Ovary (tissue), 9 donors: Measurements from ENCODE around the gene POLD2. TPM values are rescaled to one million over a fixed set of nuclear protein-coding genes. Genes with fewer than 3 reads are reported as not detected.
A peak's percentile ranks its signal among the peaks of the same experiment; 100 is the strongest.

Experiments
- DNase-seq, 5 donors: peaks; one replicate each; pipeline ENCODE4 v3.0.0-alpha.2; 2019 to 2020
- H3K27ac ChIP-seq, 2 donors: fragments of 200-600 bp; one replicate each; pipeline versions ENCODE4 v1.5.1 to v1.8.0; 2019 to 2022
- H3K27me3 ChIP-seq: fragments of 200-600 bp; one replicate; pipeline ENCODE4 v1.8.0; 2022
- H3K36me3 ChIP-seq: fragments of 200-600 bp; sonication (generic); one replicate; pipeline ENCODE4 v1.5.1; 2019
- H3K4me1 ChIP-seq: one replicate; pipeline ENCODE4 v1.8.1; 2013; ENCODE audit warnings: mild to moderate bottlenecking, moderate library complexity; ENCODE audit not compliant: insufficient read depth
- H3K4me3 ChIP-seq: fragments of 200-600 bp; sonication (generic); one replicate; pipeline ENCODE4 v1.5.1; 2017
- H3K9me3 ChIP-seq, 2 donors: fragments of 200-600 bp in 1 of 2; sonication (generic) in 1 of 2; one replicate each; pipeline versions ENCODE4 v1.5.1 to v1.8.1; 2013 to 2019; ENCODE audit warnings: mild to moderate bottlenecking in 1 of 2, moderate library complexity in 1 of 2
- EP300 ChIP-seq: sonication (generic); formaldehyde crosslinking; IDR thresholded peaks from one replicate; pipeline ENCODE4 v1.6.1; 2017; ENCODE audit warnings: antibody characterized with exemption
- POLR2A ChIP-seq: fragments of 450-650 bp; IDR thresholded peaks from one replicate; pipeline ENCODE4 v1.6.1; 2017; ENCODE audit warnings: antibody characterized with exemption, mild to moderate bottlenecking, moderate library complexity
- WGBS, 3 donors: extraction: QIAGEN DNeasy Blood & Tissue Kit in 1 of 3; methylation state at CpG; one replicate each; pipeline versions ENCODE4 v1.1.5 to v1.1.7; 2013 to 2017; 5-methylcytosine and 5-hydroxymethylcytosine counted together
- intact Hi-C, 4 donors: fragments of 100-400 bp; cut with DNase I; formaldehyde crosslinking; loops; one replicate each; pipeline versions ENCODE4 v1.11.0 to v1.15.1; 2022 to 2023
- polyA plus RNA-seq, 2 donors: library from polyadenylated mRNA; stranded (reverse); fragments of 200-250 nt in 1 of 2; fragments of 350-450 nt in 1 of 2; fragmentation: Illumina TruSeq in 1 of 2; extraction: RNeasy Lipid Tissue Mini Kit (QIAGEN cat#74804) in 1 of 2; gene quantifications; one replicate each; pipeline ENCODE4 v1.2.3, GENCODE V29; 2013 to 2014
- total RNA-seq, 7 donors: library from RNA; depleted of rRNA in 2 of 7; stranded (reverse); fragments of >200 nt in 2 of 7; fragmentation: NEBNext Ultra II Directional in 3 of 7; extraction: Animal tissue kit (Norgen Biotek cat#: 25700) in 3 of 7; gene quantifications; one replicate each; pipeline versions ENCODE4 v1.1.0 to v1.2.4, GENCODE V29; 2016 to 2023
- TF ChIP-seq, protein P1 (sequence below), 3 donors: fragments of 450-650 bp in 2 of 3; fragments of 200-600 bp in 1 of 3; IDR thresholded peaks; one replicate each; pipeline versions ENCODE4 v1.5.1 to v1.8.0; 2016 to 2022; ENCODE audit warnings: antibody characterized with exemption in 3 of 3, mild to moderate bottlenecking in 1 of 3
- donor health status: DM: no; HTN: no; CAD: no; lungs with moderate emphysema.
- donor health status: DM: no; HTN: no; CAD: no.
- donor health status: Bipolar disorder and iron deficiency.
- donor health status: DM: yes; HTN: yes; CAD: no.
- donor health status: DM: no; HTN: no; CAD: no.
- donor health status: DM: yes; HTN: yes; CAD: no.

The POLD2 gene
- total and polyA plus RNA-seq, 9 donors = 35.3 to 118 (median 73.5) TPM

- H3K4me3 ChIP-seq = no peak overlapping the region
- intact Hi-C loops = no loop called here
- no peaks in the 10 kb centered on the region for H3K36me3 ChIP-seq
- TF ChIP-seq EP300 (no peak), POLR2A (no peak)
- TF ChIP-seq, protein P1, sequence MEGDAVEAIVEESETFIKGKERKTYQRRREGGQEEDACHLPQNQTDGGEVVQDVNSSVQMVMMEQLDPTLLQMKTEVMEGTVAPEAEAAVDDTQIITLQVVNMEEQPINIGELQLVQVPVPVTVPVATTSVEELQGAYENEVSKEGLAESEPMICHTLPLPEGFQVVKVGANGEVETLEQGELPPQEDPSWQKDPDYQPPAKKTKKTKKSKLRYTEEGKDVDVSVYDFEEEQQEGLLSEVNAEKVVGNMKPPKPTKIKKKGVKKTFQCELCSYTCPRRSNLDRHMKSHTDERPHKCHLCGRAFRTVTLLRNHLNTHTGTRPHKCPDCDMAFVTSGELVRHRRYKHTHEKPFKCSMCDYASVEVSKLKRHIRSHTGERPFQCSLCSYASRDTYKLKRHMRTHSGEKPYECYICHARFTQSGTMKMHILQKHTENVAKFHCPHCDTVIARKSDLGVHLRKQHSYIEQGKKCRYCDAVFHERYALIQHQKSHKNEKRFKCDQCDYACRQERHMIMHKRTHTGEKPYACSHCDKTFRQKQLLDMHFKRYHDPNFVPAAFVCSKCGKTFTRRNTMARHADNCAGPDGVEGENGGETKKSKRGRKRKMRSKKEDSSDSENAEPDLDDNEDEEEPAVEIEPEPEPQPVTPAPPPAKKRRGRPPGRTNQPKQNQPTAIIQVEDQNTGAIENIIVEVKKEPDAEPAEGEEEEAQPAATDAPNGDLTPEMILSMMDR (IDR thresholded peaks at IDR 0.05) = no peak
- WGBS, 3 donors = 60 to 73% (median 68%) methylated on average over 41 of the region's 41 CpGs
- DNase-seq = peak in 1 of 5 donors; percentile 59
- H3K9me3 ChIP-seq = no peaks in the 10 kb centered on the region
- H3K27ac ChIP-seq = no peak overlapping the region
- no peaks in the 10 kb centered on the region for H3K27me3 ChIP-seq
- peaks cover 3% of the 10 kb centered on the region for H3K4me1 ChIP-seq
Observed at GRCh38 chr7:44112231-44112996, 10.9 kb downstream of the POLD2 start.

DNA sequence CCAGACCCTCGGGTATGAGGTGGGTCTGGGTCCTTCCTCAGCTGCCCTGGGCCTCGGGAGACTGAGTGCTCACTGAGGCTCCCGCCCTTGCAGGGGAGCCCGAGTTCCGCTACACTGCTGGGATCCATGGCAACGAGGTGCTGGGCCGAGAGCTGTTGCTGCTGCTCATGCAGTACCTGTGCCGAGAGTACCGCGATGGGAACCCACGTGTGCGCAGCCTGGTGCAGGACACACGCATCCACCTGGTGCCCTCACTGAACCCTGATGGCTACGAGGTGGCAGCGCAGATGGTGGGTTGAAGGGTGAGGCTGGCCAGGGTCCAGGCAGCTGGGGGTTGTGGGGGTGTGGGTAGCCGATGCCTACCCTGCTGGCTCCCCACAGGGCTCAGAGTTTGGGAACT is 11.6 kb downstream of the POLD2 start:
- Histone ChIP-seq H3K4me1 (peaks cover 5% of the 10 kb centered on the region), H3K27ac (no peak overlapping the region), H3K4me3 (no peak overlapping the region), H3K36me3 (no peaks in the 10 kb centered on the region), H3K27me3 (no peaks in the 10 kb centered on the region), H3K9me3 (no peaks in the 10 kb centered on the region)
- WGBS, 3 donors = 74 to 87% (median 76%) methylated on average over 7 to 16 of the region's 16 CpGs
- TF ChIP-seq POLR2A (no peak), EP300 (no peak)
- TF ChIP-seq, protein P1 (IDR thresholded peaks at IDR 0.05) = no peak
- intact Hi-C loops = no loop called here
- DNase-seq = no peak

DNA sequence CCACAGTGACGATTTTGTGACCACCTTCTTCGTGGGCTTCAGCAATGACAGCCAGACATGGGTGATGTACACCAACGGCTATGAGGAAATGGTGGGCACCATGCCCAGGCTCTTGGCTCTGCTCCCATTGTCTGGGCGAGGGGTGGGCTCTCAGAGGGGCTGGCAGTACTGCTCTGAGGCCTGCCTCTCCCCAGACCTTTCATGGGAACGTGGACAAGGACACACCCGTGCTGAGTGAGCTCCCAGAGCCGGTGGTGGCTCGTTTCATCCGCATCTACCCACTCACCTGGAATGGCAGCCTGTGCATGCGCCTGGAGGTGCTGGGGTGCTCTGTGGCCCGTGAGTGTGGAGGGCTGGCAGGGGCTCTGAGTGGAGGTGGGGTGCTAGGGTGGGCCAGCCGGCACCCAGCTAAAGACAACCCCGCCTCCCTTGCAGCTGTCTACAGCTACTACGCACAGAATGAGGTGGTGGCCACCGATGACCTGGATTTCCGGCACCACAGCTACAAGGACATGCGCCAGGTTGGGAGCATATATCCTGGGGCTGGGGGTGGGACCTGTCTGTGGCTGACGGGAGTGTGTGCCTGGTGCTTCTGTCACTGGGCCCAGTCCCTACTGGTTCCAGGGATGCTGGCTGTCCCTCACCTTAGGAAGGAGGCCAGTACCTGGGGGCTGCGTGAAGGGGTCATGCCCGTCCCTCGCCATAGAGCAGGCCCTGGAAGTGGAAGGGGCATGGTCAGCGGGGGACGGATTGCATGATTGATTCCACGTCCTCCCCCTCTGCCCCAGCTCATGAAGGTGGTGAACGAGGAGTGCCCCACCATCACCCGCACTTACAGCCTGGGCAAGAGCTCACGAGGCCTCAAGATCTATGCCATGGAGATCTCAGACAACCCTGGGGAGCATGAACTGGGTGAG is 12.4 kb downstream of the POLD2 start:
- DNase-seq = peak in 1 of 5 donors; percentile 50
- Histone ChIP-seq H3K9me3 (no peaks in the 10 kb centered on the region), H3K36me3 (no peaks in the 10 kb centered on the region), H3K4me3 (no peak overlapping the region), H3K27me3 (no peaks in the 10 kb centered on the region), H3K27ac (no peak overlapping the region), H3K4me1 (peaks cover 12% of the 10 kb centered on the region)
- intact Hi-C loops = no loop called here
- TF ChIP-seq EP300 (no peak), POLR2A (no peak)
- 69 to 76% (median 70%) methylated on average over 26 to 27 of the region's 27 CpGs for WGBS, 3 donors

DNA sequence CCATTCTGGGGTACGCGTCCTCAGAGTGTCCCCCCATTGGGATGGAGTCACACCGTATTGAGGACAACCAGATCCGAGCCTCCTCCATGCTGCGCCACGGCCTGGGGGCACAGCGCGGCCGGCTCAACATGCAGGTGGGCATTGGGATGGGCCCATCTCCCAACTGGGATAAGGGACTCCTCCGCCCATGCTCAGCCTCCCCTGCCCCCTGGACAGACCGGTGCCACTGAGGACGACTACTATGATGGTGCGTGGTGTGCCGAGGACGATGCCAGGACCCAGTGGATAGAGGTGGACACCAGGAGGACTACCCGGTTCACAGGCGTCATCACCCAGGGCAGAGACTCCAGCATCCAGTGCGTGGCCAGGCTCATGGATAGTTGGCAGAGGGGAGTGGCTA is 13.4 kb downstream of the POLD2 start:
- no peak overlapping the region for H3K4me3 ChIP-seq
- TF ChIP-seq, protein P1 (IDR thresholded peaks at IDR 0.05) = no peak
- no peak for TF ChIP-seq POLR2A
- no peak for TF ChIP-seq EP300
- H3K27me3 ChIP-seq = no peaks in the 10 kb centered on the region
- intact Hi-C loops = loop anchor here in 1 of 4 donors (5.0 kb wide), 1 partner anchor 38 kb away; no protein-coding TSS in a partner anchor
- WGBS, 3 donors = 85 to 88% (median 88%) methylated on average over 18 of the region's 18 CpGs
- H3K9me3 ChIP-seq = no peaks in the 10 kb centered on the region
- peaks cover 16% of the 10 kb centered on the region for H3K4me1 ChIP-seq
- no peaks in the 10 kb centered on the region for H3K36me3 ChIP-seq
- no peak for DNase-seq
- H3K27ac ChIP-seq = no peak overlapping the region
